PC-9 (cell line): ENCODE results near the gene KCNAB3.

Source experiments
- CTCF ChIP-seq: fragments of 200-600 bp; sonication (generic); conservative IDR thresholded peaks from 2 replicates; pipeline ENCODE4 v1.6.1; 2017; ENCODE audit warnings: mixed run types, antibody characterized with exemption, mild to moderate bottlenecking, moderate library complexity
- EZH2 ChIP-seq: fragments of 200-600 bp; sonication (generic); IDR thresholded peaks from 2 replicates; pipeline ENCODE4 v1.8.0; 2017; ENCODE audit warnings: antibody characterized with exemption, low read depth

GRCh38 chr17:7944326-7944725, 14.7 kb upstream of the KCNAB3 start:
- no peak for TF ChIP-seq CTCF
- TF ChIP-seq EZH2 = no peak
